AG04450 (cell line): ENCODE measurements around the gene ATP11B. TPM values are rescaled to one million over a fixed set of nuclear protein-coding genes. Genes with fewer than 3 reads are reported as not detected.

ENCODE experiments used
- CTCF ChIA-PET: fragments of 300-600, 350-600 bp; formaldehyde crosslinking; extraction: SDS; loops from one replicate; lab custom pipeline; 2022; ENCODE audit warnings: antibody characterized with exemption, inconsistent platforms; lab: Charles Lee
- POLR2A ChIA-PET: fragments of 350-600 bp; formaldehyde crosslinking; extraction: SDS; loops from one replicate; lab custom pipeline; 2021; ENCODE audit warnings: antibody characterized with exemption, inconsistent platforms; lab: Yijun Ruan, JAX
- DNase-seq: peaks from one replicate; pipeline ENCODE4 v3.0.0-alpha.2; 2011; ENCODE audit warnings: low read depth, low spot score
- H3K27ac ChIP-seq: one replicate; pipeline ENCODE4 v1.5.1; 2012; ENCODE audit warnings: low read depth, low read length, control low read depth
- H3K27me3 ChIP-seq: one replicate; pipeline ENCODE4 v1.6.0; 2012; ENCODE audit warnings: low read length; ENCODE audit not compliant: control insufficient read depth, insufficient read depth
- H3K4me3 ChIP-seq: 2 replicates; pipeline ENCODE4 v1.5.1; 2011; ENCODE audit warnings: mild to moderate bottlenecking, low read depth, low read length, control low read depth
- H3K9me3 ChIP-seq: 2 replicates; pipeline ENCODE4 v1.5.1; 2012; ENCODE audit warnings: low read length; ENCODE audit not compliant: control insufficient read depth, insufficient read depth
- CTCF ChIP-seq: IDR thresholded peaks from 2 replicates; pipeline ENCODE4 v1.5.1; 2011; ENCODE audit warnings: low read depth, low read length, control low read depth, inconsistent platforms
- polyA plus RNA-seq: library from polyadenylated mRNA; depleted of rRNA; stranded (reverse); fragments of >200 nt; gene quantifications from 2 replicates; pipeline ENCODE4 v1.2.3, GENCODE V29; 2011

The ATP11B gene
- polyA plus RNA-seq, 1 experiment, result 24.5 TPM

DNA sequence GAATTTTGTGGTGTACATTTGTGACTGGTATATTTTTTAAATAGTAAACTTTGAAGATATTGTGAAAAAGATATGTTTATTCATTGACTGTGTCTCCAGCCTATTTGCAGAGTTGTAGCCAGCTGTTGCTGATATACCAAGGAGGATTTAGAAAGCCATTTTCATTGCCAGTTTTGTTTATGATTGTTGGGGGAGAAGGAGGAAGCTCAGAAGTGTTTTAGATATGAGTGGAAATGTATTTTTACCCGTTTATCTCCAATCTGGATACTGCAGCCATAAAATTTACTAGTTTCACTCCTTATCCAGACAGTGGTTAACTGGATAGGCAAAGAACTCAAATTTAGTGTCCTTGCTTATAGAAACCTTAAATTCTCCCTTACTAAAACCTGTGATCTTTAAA, 18.8 kb downstream of the ATP11B start:
- Histone ChIP-seq H3K27me3 (no peaks in the 10 kb centered on the region), H3K4me3 (no peak overlapping the region), H3K9me3 (no peaks in the 10 kb centered on the region), H3K27ac (no peak overlapping the region)
- ChIA-PET POLR2A (interaction anchor here (0.6 kb wide), 1 partner anchor 20 kb away, joined by 3 read pairs; no protein-coding TSS in a partner anchor), CTCF (no interaction called here)
- no peak for DNase-seq
- no peak for TF ChIP-seq CTCF

GRCh38 chr3:182814419-182815062, 21.2 kb downstream of the ATP11B start:
- no peaks in the 10 kb centered on the region; the same call in 1 of the 2 replicates for H3K9me3 ChIP-seq
- no peak overlapping the region for H3K4me3 ChIP-seq
- ChIA-PET CTCF (interaction anchor here (1.6 kb wide), 1 partner anchor 101 kb away, joined by 5 read pairs; no protein-coding TSS in a partner anchor), POLR2A (no interaction called here)
- no peaks in the 10 kb centered on the region for H3K27me3 ChIP-seq
- no peak for DNase-seq
- H3K27ac ChIP-seq, result no peak overlapping the region
- no peak for TF ChIP-seq CTCF

GRCh38 chr3:182816181-182816580, 22.9 kb downstream of the ATP11B start:
- ChIA-PET POLR2A (no interaction called here), CTCF (interaction anchor here (1.0 to 1.6 kb wide), 2 partner anchors 103 to 1107 kb away, joined by 3 to 5 read pairs; no protein-coding TSS in a partner anchor)
- H3K27me3 ChIP-seq, result no peaks in the 10 kb centered on the region
- DNase-seq, result no peak
- no peak overlapping the region for H3K4me3 ChIP-seq
- no peak overlapping the region for H3K27ac ChIP-seq
- no peak for TF ChIP-seq CTCF
- H3K9me3 ChIP-seq, result no peaks in the 10 kb centered on the region; the same call in 1 of the 2 replicates

GRCh38 chr3:182818296-182818978, 25.1 kb downstream of the ATP11B start:
- no peak for TF ChIP-seq CTCF
- no peak for DNase-seq
- ChIA-PET CTCF (interaction anchor here (0.7 to 0.9 kb wide), 2 partner anchors 19 to 55 kb away, joined by 4 read pairs; no protein-coding TSS in a partner anchor), POLR2A (no interaction called here)
- Histone ChIP-seq H3K4me3 (no peak overlapping the region), H3K9me3 (no peaks in the 10 kb centered on the region; the same call in 1 of the 2 replicates), H3K27ac (no peak overlapping the region), H3K27me3 (no peaks in the 10 kb centered on the region)
